ENCODE data around the gene FYN.

- TF ChIP-seq CTCF (IDR thresholded peaks at IDR 0.05; ENCODE audit: low read depth, low read length, missing input control) (no peak), JUND (IDR thresholded peaks at IDR 0.05) (no peak), REST (IDR thresholded peaks at IDR 0.05) (no peak), MAX (IDR thresholded peaks at IDR 0.05) (no peak), ZBTB33 (IDR thresholded peaks at IDR 0.05) (no peak), TAF1 (conservative IDR thresholded peaks at IDR 0.05) (no peak), YY1 (IDR thresholded peaks at IDR 0.05) (no peak), FOXA1 (IDR thresholded peaks at IDR 0.05) (no peak)
Observed at GRCh38 chr6:111720931-111721496, 152.2 kb downstream of the FYN start.
